ENCODE measurements around the gene OTUB2. TPM values are rescaled to one million over a fixed set of nuclear protein-coding genes. Genes with fewer than 3 reads are reported as not detected.

The OTUB2 gene
- polyA plus RNA-seq, 2 donors = 2.3 to 3.9 TPM

GRCh38 chr14:94034886-94035285 lies 8.7 kb downstream of the OTUB2 start:
- Histone ChIP-seq H3K4me3 (ENCODE audit: low read depth in 1 of 2, low read length in 2 of 2) (no peak overlapping the region), H3K27me3 (ENCODE audit: control insufficient read depth in 1 of 2, insufficient read depth in 2 of 2, low read length in 2 of 2) (no peaks in the 10 kb centered on the region), H3K27ac (ENCODE audit: low read depth in 2 of 2, low read length in 1 of 2) (no peak overlapping the region), H3K36me3 (ENCODE audit: control insufficient read depth in 2 of 2, insufficient read depth in 2 of 2, low read length in 1 of 2) (no peaks in the 10 kb centered on the region), H3K9me3 (ENCODE audit: control insufficient read depth in 2 of 2, insufficient read depth in 1 of 2, low read depth in 1 of 2, low read length in 1 of 2) (no peaks in the 10 kb centered on the region), H3K4me1 (ENCODE audit: control insufficient read depth in 2 of 2, insufficient read depth in 2 of 2, low read length in 1 of 2) (no peaks in the 10 kb centered on the region)
- WGBS, 2 donors = 84 to 85% methylated on average over 3 of the region's 3 CpGs

- H3K4me3 ChIP-seq (ENCODE audit: low read depth in 1 of 2, low read length in 2 of 2) = no peak overlapping the region
- no peaks in the 10 kb centered on the region for H3K36me3 ChIP-seq (ENCODE audit: control insufficient read depth in 2 of 2, insufficient read depth in 2 of 2, low read length in 1 of 2)
- no peaks in the 10 kb centered on the region for H3K9me3 ChIP-seq (ENCODE audit: control insufficient read depth in 2 of 2, insufficient read depth in 1 of 2, low read depth in 1 of 2, low read length in 1 of 2)
- H3K27me3 ChIP-seq (ENCODE audit: control insufficient read depth in 1 of 2, insufficient read depth in 2 of 2, low read length in 2 of 2) = no peaks in the 10 kb centered on the region
- H3K4me1 ChIP-seq (ENCODE audit: control insufficient read depth in 2 of 2, insufficient read depth in 2 of 2, low read length in 1 of 2) = no peaks in the 10 kb centered on the region
- WGBS, 2 donors = 31 to 34% methylated on average over 12 of the region's 12 CpGs
- H3K27ac ChIP-seq (ENCODE audit: low read depth in 2 of 2, low read length in 1 of 2) = no peak overlapping the region
Measured at GRCh38 chr14:94036313-94037167, 10.4 kb downstream of the OTUB2 start.

- Histone ChIP-seq H3K4me3 (ENCODE audit: low read depth in 1 of 2, low read length in 2 of 2) (no peak overlapping the region), H3K4me1 (ENCODE audit: control insufficient read depth in 2 of 2, insufficient read depth in 2 of 2, low read length in 1 of 2) (peaks cover 0 to 5% of the 10 kb centered on the region in 2 donors), H3K27ac (ENCODE audit: low read depth in 2 of 2, low read length in 1 of 2) (no peak overlapping the region), H3K27me3 (ENCODE audit: control insufficient read depth in 1 of 2, insufficient read depth in 2 of 2, low read length in 2 of 2) (no peaks in the 10 kb centered on the region), H3K9me3 (ENCODE audit: control insufficient read depth in 2 of 2, insufficient read depth in 1 of 2, low read depth in 1 of 2, low read length in 1 of 2) (no peaks in the 10 kb centered on the region), H3K36me3 (ENCODE audit: control insufficient read depth in 2 of 2, insufficient read depth in 2 of 2, low read length in 1 of 2) (peaks cover 0 to 2% of the 10 kb centered on the region in 2 donors)
- WGBS, 2 donors = 88 to 90% methylated on average over 9 of the region's 9 CpGs
Measured at GRCh38 chr14:94037954-94038353, 11.8 kb downstream of the OTUB2 start.

- WGBS, 2 donors = 84% methylated on average over 6 to 7 of the region's 7 CpGs
- no peak overlapping the region for H3K27ac ChIP-seq (ENCODE audit: low read depth in 2 of 2, low read length in 1 of 2)
- H3K9me3 ChIP-seq (ENCODE audit: control insufficient read depth in 2 of 2, insufficient read depth in 1 of 2, low read depth in 1 of 2, low read length in 1 of 2) = no peaks in the 10 kb centered on the region
- peaks cover 0 to 2% of the 10 kb centered on the region in 2 donors for H3K36me3 ChIP-seq (ENCODE audit: control insufficient read depth in 2 of 2, insufficient read depth in 2 of 2, low read length in 1 of 2)
- no peaks in the 10 kb centered on the region for H3K27me3 ChIP-seq (ENCODE audit: control insufficient read depth in 1 of 2, insufficient read depth in 2 of 2, low read length in 2 of 2)
- H3K4me1 ChIP-seq (ENCODE audit: control insufficient read depth in 2 of 2, insufficient read depth in 2 of 2, low read length in 1 of 2) = peaks cover 0 to 5% of the 10 kb centered on the region in 2 donors
- no peak overlapping the region for H3K4me3 ChIP-seq (ENCODE audit: low read depth in 1 of 2, low read length in 2 of 2)
Measured at GRCh38 chr14:94038510-94038909, 12.4 kb downstream of the OTUB2 start.

- 88 to 89% methylated on average over 11 of the region's 11 CpGs for WGBS, 2 donors
- H3K27ac ChIP-seq (ENCODE audit: low read depth in 2 of 2, low read length in 1 of 2) = no peak overlapping the region
Measured at GRCh38 chr14:94038921-94039629, 12.9 kb downstream of the OTUB2 start.

GRCh38 chr14:94040247-94040646 lies 14.1 kb downstream of the OTUB2 start:
- no peaks in the 10 kb centered on the region for H3K9me3 ChIP-seq (ENCODE audit: control insufficient read depth in 2 of 2, insufficient read depth in 1 of 2, low read depth in 1 of 2, low read length in 1 of 2)
- H3K4me1 ChIP-seq (ENCODE audit: control insufficient read depth in 2 of 2, insufficient read depth in 2 of 2, low read length in 1 of 2) = peaks cover 0 to 5% of the 10 kb centered on the region in 2 donors
- 83 to 84% methylated on average over 5 of the region's 5 CpGs for WGBS, 2 donors

More at GRCh38 chr14:94038921-94039629, 12.9 kb downstream of the OTUB2 start:
- Histone ChIP-seq H3K36me3 (ENCODE audit: control insufficient read depth in 2 of 2, insufficient read depth in 2 of 2, low read length in 1 of 2) (peaks cover 0 to 6% of the 10 kb centered on the region in 2 donors), H3K27me3 (ENCODE audit: control insufficient read depth in 1 of 2, insufficient read depth in 2 of 2, low read length in 2 of 2) (no peaks in the 10 kb centered on the region), H3K9me3 (ENCODE audit: control insufficient read depth in 2 of 2, insufficient read depth in 1 of 2, low read depth in 1 of 2, low read length in 1 of 2) (no peaks in the 10 kb centered on the region), H3K4me1 (ENCODE audit: control insufficient read depth in 2 of 2, insufficient read depth in 2 of 2, low read length in 1 of 2) (peaks cover 0 to 5% of the 10 kb centered on the region in 2 donors), H3K4me3 (ENCODE audit: low read depth in 1 of 2, low read length in 2 of 2) (no peak overlapping the region)

GRCh38 chr14:94040796-94041195 lies 14.7 kb downstream of the OTUB2 start:
- 86 to 87% methylated on average over 13 of the region's 13 CpGs for WGBS, 2 donors
- Histone ChIP-seq H3K27me3 (ENCODE audit: control insufficient read depth in 1 of 2, insufficient read depth in 2 of 2, low read length in 2 of 2) (no peaks in the 10 kb centered on the region), H3K4me1 (ENCODE audit: control insufficient read depth in 2 of 2, insufficient read depth in 2 of 2, low read length in 1 of 2) (peaks cover 0 to 5% of the 10 kb centered on the region in 2 donors), H3K36me3 (ENCODE audit: control insufficient read depth in 2 of 2, insufficient read depth in 2 of 2, low read length in 1 of 2) (peaks cover 0 to 17% of the 10 kb centered on the region in 2 donors), H3K27ac (ENCODE audit: low read depth in 2 of 2, low read length in 1 of 2) (no peak overlapping the region), H3K4me3 (ENCODE audit: low read depth in 1 of 2, low read length in 2 of 2) (no peak overlapping the region), H3K9me3 (ENCODE audit: control insufficient read depth in 2 of 2, insufficient read depth in 1 of 2, low read depth in 1 of 2, low read length in 1 of 2) (no peaks in the 10 kb centered on the region)

More at GRCh38 chr14:94040247-94040646, 14.1 kb downstream of the OTUB2 start:
- H3K36me3 ChIP-seq (ENCODE audit: control insufficient read depth in 2 of 2, insufficient read depth in 2 of 2, low read length in 1 of 2) = peaks cover 0 to 14% of the 10 kb centered on the region in 2 donors
- H3K4me3 ChIP-seq (ENCODE audit: low read depth in 1 of 2, low read length in 2 of 2) = no peak overlapping the region
- no peak overlapping the region for H3K27ac ChIP-seq (ENCODE audit: low read depth in 2 of 2, low read length in 1 of 2)
- H3K27me3 ChIP-seq (ENCODE audit: control insufficient read depth in 1 of 2, insufficient read depth in 2 of 2, low read length in 2 of 2) = no peaks in the 10 kb centered on the region

- WGBS, 2 donors = 68 to 70% methylated on average over 18 of the region's 18 CpGs
- H3K36me3 ChIP-seq (ENCODE audit: control insufficient read depth in 2 of 2, insufficient read depth in 2 of 2, low read length in 1 of 2) = peaks cover 3 to 20% of the 10 kb centered on the region in 2 donors
- H3K27me3 ChIP-seq (ENCODE audit: control insufficient read depth in 1 of 2, insufficient read depth in 2 of 2, low read length in 2 of 2) = no peaks in the 10 kb centered on the region
- H3K9me3 ChIP-seq (ENCODE audit: control insufficient read depth in 2 of 2, insufficient read depth in 1 of 2, low read depth in 1 of 2, low read length in 1 of 2) = no peaks in the 10 kb centered on the region
- H3K27ac ChIP-seq (ENCODE audit: low read depth in 2 of 2, low read length in 1 of 2) = no peak overlapping the region
- no peak overlapping the region for H3K4me3 ChIP-seq (ENCODE audit: low read depth in 1 of 2, low read length in 2 of 2)
- peaks cover 0 to 5% of the 10 kb centered on the region in 2 donors for H3K4me1 ChIP-seq (ENCODE audit: control insufficient read depth in 2 of 2, insufficient read depth in 2 of 2, low read length in 1 of 2)
Measured at GRCh38 chr14:94041551-94042346, 15.6 kb downstream of the OTUB2 start.

- no peak overlapping the region for H3K27ac ChIP-seq (ENCODE audit: low read depth in 2 of 2, low read length in 1 of 2)
- no peaks in the 10 kb centered on the region for H3K9me3 ChIP-seq (ENCODE audit: control insufficient read depth in 2 of 2, insufficient read depth in 1 of 2, low read depth in 1 of 2, low read length in 1 of 2)
- no peak overlapping the region for H3K4me3 ChIP-seq (ENCODE audit: low read depth in 1 of 2, low read length in 2 of 2)
- H3K36me3 ChIP-seq (ENCODE audit: control insufficient read depth in 2 of 2, insufficient read depth in 2 of 2, low read length in 1 of 2) = peaks cover 7 to 26% of the 10 kb centered on the region in 2 donors
- H3K4me1 ChIP-seq (ENCODE audit: control insufficient read depth in 2 of 2, insufficient read depth in 2 of 2, low read length in 1 of 2) = peaks cover 0 to 5% of the 10 kb centered on the region in 2 donors
- H3K27me3 ChIP-seq (ENCODE audit: control insufficient read depth in 1 of 2, insufficient read depth in 2 of 2, low read length in 2 of 2) = no peaks in the 10 kb centered on the region
- WGBS, 2 donors = 70 to 75% methylated on average over 12 of the region's 12 CpGs
Measured at GRCh38 chr14:94042433-94043091, 16.4 kb downstream of the OTUB2 start.

All from esophagus (tissue), 2 donors.